Measurements from ENCODE around the gene CEL. TPM values are rescaled to one million over a fixed set of nuclear protein-coding genes. Genes with fewer than 3 reads are reported as not detected.
A peak's percentile ranks its signal among the peaks of the same experiment; 100 is the strongest.
"Not testable (repeated sequence)": the region's sequence is repeated elsewhere in the genome, so short reads cannot be mapped to it uniquely, and the experiment has no call there.

Gene CEL
- 1.3 and 1.9 TPM in 2 replicates for total RNA-seq
- long read RNA-seq, result 0 reads

DNA sequence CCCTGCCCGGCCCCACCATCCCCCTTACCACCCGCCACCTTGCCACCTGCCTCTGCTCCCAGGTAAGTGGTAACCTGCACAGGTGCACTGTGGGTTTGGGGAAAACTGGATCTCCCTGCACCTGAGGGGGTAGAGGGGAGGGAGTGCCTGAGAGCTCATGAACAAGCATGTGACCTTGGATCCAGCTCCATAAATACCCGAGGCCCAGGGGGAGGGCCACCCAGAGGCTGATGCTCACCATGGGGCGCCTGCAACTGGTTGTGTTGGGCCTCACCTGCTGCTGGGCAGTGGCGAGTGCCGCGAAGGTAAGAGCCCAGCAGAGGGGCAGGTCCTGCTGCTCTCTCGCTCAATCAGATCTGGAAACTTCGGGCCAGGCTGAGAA lies at the start of gene CEL:
CEL (plus strand) TSS at position 218 of the 382 bp plus-strand sequence; CDS start at position 240, 22 bp downstream.
- peak within 1 kb of the TSS; percentile 78 for H3K27ac Mint-ChIP-seq (ENCODE audit: unreplicated experiment)
- not testable (repeated sequence) for H3K9me3 Mint-ChIP-seq (ENCODE audit: unreplicated experiment); H3K27me3 Mint-ChIP-seq (ENCODE audit: unreplicated experiment); H3K4me3 Mint-ChIP-seq (ENCODE audit: unreplicated experiment); DNase-seq (ENCODE audit: extremely low spot score, unreplicated experiment); H3K36me3 Mint-ChIP-seq (ENCODE audit: unreplicated experiment)
- peaks cover 31% of the 10 kb centered on the region for H3K4me1 Mint-ChIP-seq (ENCODE audit: unreplicated experiment)

DNA sequence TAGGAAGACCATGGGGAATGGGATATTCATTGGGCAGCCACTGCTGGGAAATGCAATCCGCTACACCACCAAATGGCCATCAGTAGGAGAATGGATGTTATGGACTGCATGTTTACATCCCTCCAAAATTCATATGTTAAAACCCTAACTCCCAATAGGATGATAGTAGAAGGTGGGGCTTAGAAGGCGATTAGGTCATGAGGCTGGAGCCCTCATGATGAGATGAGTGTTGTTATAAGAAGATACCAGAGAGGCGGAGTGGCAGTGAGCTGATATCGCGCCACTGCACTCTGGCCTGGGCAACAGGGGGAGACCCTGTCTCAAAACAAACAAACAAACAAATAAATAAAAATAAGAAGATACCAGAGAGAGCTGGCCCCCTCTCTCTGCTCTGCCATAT lies 47.1 kb upstream of the CEL start:
- Mint-ChIP-seq H3K27me3 (ENCODE audit: unreplicated experiment) (peaks cover 12% of the 10 kb centered on the region), H3K27ac (ENCODE audit: unreplicated experiment) (no peak overlapping the region), H3K4me1 (ENCODE audit: unreplicated experiment) (no peaks in the 10 kb centered on the region), H3K4me3 (ENCODE audit: unreplicated experiment) (no peak overlapping the region), H3K36me3 (ENCODE audit: unreplicated experiment) (no peaks in the 10 kb centered on the region), H3K9me3 (ENCODE audit: unreplicated experiment) (peaks cover 18% of the 10 kb centered on the region)
- TF ChIP-seq, protein P1, sequence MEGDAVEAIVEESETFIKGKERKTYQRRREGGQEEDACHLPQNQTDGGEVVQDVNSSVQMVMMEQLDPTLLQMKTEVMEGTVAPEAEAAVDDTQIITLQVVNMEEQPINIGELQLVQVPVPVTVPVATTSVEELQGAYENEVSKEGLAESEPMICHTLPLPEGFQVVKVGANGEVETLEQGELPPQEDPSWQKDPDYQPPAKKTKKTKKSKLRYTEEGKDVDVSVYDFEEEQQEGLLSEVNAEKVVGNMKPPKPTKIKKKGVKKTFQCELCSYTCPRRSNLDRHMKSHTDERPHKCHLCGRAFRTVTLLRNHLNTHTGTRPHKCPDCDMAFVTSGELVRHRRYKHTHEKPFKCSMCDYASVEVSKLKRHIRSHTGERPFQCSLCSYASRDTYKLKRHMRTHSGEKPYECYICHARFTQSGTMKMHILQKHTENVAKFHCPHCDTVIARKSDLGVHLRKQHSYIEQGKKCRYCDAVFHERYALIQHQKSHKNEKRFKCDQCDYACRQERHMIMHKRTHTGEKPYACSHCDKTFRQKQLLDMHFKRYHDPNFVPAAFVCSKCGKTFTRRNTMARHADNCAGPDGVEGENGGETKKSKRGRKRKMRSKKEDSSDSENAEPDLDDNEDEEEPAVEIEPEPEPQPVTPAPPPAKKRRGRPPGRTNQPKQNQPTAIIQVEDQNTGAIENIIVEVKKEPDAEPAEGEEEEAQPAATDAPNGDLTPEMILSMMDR (IDR thresholded peaks at IDR 0.05), result no peak
- DNase-seq (ENCODE audit: extremely low spot score, unreplicated experiment), result no peak

DNA sequence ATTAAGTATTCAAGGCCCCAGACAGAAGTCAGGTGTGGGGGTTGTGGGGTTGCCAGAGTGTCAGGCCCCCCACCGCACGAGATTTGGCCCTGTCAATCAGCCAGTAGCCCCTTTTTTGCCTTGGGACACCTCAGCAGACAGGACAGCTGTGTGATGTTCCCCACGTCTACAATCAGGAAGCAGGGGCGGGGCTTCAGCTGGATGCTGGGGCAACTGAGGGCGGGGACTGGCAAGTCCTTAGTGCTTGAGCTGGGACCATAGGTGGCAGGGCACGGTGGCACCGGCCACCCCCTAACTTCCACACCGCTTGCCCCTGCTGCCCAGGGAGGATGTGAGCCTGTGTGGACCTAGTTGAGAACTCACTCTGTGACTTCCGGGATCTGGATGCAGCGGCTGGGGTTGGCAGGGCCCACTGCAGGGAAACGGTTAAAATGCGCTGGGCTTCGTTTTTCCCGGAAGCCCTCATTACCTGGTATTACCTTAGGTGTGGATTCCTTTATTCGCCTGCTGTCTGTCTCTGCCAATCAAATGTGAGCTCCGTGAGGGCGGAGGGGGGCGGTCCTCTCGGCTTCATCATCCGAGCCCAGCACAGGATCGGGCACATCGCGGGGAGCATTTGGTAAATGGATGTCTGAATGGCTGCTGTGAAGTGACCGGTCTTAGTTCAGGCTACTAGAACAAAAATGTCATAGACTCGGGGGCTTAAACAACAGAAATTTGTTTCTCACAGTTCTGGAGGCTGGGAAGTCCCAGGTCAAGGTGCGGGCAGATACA lies 38.5 kb upstream of the CEL start:
- Mint-ChIP-seq H3K9me3 (ENCODE audit: unreplicated experiment) (no peaks in the 10 kb centered on the region), H3K4me1 (ENCODE audit: unreplicated experiment) (no peaks in the 10 kb centered on the region), H3K4me3 (ENCODE audit: unreplicated experiment) (no peak overlapping the region)

DNA sequence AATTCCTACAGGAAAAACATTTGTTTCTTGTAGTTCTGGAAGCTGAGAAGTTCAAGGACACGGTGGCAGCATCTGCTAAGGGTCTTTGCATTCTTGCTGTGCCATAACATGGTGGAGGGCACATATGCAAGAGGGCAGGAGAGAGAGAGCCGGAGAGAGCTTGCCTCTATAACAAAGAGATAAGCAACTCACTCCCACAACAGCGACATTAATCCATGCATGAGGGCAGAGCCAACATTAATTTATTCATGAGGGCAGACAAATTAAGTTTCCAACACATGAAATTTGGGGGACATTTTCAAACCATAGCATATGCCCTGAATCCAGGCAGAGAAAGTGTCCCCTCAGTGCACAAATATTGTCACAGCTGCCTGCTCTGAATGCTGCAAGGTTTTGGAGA lies 35.4 kb upstream of the CEL start:
- Mint-ChIP-seq H3K4me1 (ENCODE audit: unreplicated experiment) (peaks cover 15% of the 10 kb centered on the region), H3K36me3 (ENCODE audit: unreplicated experiment) (no peaks in the 10 kb centered on the region), H3K27me3 (ENCODE audit: unreplicated experiment) (peaks cover 11% of the 10 kb centered on the region), H3K9me3 (ENCODE audit: unreplicated experiment) (no peaks in the 10 kb centered on the region), H3K4me3 (ENCODE audit: unreplicated experiment) (no peak overlapping the region), H3K27ac (ENCODE audit: unreplicated experiment) (no peak overlapping the region)
- TF ChIP-seq, protein P1 (IDR thresholded peaks at IDR 0.05), result no peak
- DNase-seq (ENCODE audit: extremely low spot score, unreplicated experiment), result no peak

More for the DNA sequence above, 38.5 kb upstream of the CEL start:
- no peak overlapping the region for H3K27ac Mint-ChIP-seq (ENCODE audit: unreplicated experiment)
- no peak for DNase-seq (ENCODE audit: extremely low spot score, unreplicated experiment)
- peaks cover 14% of the 10 kb centered on the region for H3K27me3 Mint-ChIP-seq (ENCODE audit: unreplicated experiment)
- H3K36me3 Mint-ChIP-seq (ENCODE audit: unreplicated experiment), result no peaks in the 10 kb centered on the region
- TF ChIP-seq, protein P1 (IDR thresholded peaks at IDR 0.05), result no peak

DNA sequence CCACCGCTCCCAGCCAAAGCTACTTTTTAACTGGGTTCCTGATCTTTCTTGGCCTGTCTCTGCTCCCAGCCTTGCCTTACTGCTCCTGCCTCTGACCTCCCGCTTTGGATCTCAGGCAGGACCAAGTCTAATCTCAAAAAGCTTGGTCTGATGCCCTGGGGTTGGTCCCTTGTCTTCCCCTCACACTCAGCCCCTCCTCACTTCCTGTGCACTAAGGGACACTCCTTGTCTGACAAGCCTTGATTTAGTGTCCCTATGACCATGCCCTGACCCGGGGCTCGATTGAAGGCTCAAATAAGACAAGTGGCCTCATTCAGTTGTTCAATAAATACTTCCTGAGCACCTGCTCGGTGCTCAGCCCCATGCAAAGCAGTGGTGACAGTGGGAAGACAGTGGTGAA lies 34.6 kb upstream of the CEL start:
- Mint-ChIP-seq H3K4me3 (ENCODE audit: unreplicated experiment) (no peak overlapping the region), H3K4me1 (ENCODE audit: unreplicated experiment) (peaks cover 22% of the 10 kb centered on the region), H3K36me3 (ENCODE audit: unreplicated experiment) (no peaks in the 10 kb centered on the region), H3K9me3 (ENCODE audit: unreplicated experiment) (no peaks in the 10 kb centered on the region), H3K27me3 (ENCODE audit: unreplicated experiment) (peaks cover 10% of the 10 kb centered on the region), H3K27ac (ENCODE audit: unreplicated experiment) (no peak overlapping the region)
- DNase-seq (ENCODE audit: extremely low spot score, unreplicated experiment), result no peak
- TF ChIP-seq, protein P1 (IDR thresholded peaks at IDR 0.05), result no peak

Data from osteocyte (in vitro differentiated cells).